IMR-90 (cell line): ENCODE measurements around the gene PHACTR3. TPM values are rescaled to one million over a fixed set of nuclear protein-coding genes. Genes with fewer than 3 reads are reported as not detected.

ENCODE experiments used
- ATAC-seq: fragments of 200-7000 bp; cut with Tn5 transposase; 2 replicates; pipeline ENCODE4 v1.9.1; 2020; ENCODE audit warnings: low read depth, mild to moderate bottlenecking, moderate library complexity
- BruUV-seq: library from RNA; stranded (reverse); fragments of 400-500 nt; replicated peaks from 2 replicates; lab custom pipeline; 2021; lab: Mats Ljungman, UMichigan
- CTCF ChIA-PET: fragments of 300-600 bp; formaldehyde crosslinking; extraction: SDS; loops from one replicate; lab custom pipeline; 2021; ENCODE audit warnings: antibody characterized with exemption; lab: Yijun Ruan, JAX
- POLR2A ChIA-PET: fragments of 300-600 bp; sonication (Branson Sonifier 250); formaldehyde crosslinking; loops from one replicate; lab custom pipeline; 2022; ENCODE audit warnings: antibody characterized with exemption; ENCODE audit not compliant: unreplicated experiment; lab: Charles Lee
- DNase-seq: peaks from one replicate; pipeline ENCODE4 v3.0.0; 2013
- H2AFZ ChIP-seq: replicated peaks from 2 replicates; pipeline ENCODE3; 2013; ENCODE audit warnings: low read length, mild to moderate bottlenecking; ENCODE audit not compliant: poor library complexity
- H2AK5ac ChIP-seq: 2 replicates; pipeline ENCODE4 v1.6.1; 2013; ENCODE audit warnings: low read depth, low read length, inconsistent platforms
- H2AK9ac ChIP-seq: replicated peaks from 2 replicates; pipeline ENCODE3; 2013; ENCODE audit warnings: mild to moderate bottlenecking, low read depth, low read length, moderate library complexity; ENCODE audit not compliant: poor library complexity
- H2BK120ac ChIP-seq: 2 replicates; pipeline ENCODE4 v1.6.1; 2013; ENCODE audit warnings: low read depth, low read length, inconsistent platforms
- H2BK15ac ChIP-seq: 3 replicates; pipeline ENCODE4 v1.6.1; 2013; ENCODE audit warnings: low read depth, low read length, inconsistent platforms
- H2BK20ac ChIP-seq: 2 replicates; pipeline ENCODE4 v1.6.1; 2013; ENCODE audit warnings: low read depth, mild to moderate bottlenecking, inconsistent platforms, low read length, moderate library complexity
- H2BK5ac ChIP-seq: 2 replicates; pipeline ENCODE4 v1.6.1; 2013; ENCODE audit warnings: mild to moderate bottlenecking, low read depth, low read length, inconsistent platforms; ENCODE audit not compliant: poor library complexity, severe bottlenecking
- H3K14ac ChIP-seq: replicated peaks from 2 replicates; pipeline ENCODE4 v1.6.1; 2013; ENCODE audit warnings: low read depth, low read length, inconsistent platforms
- H3K18ac ChIP-seq: 2 replicates; pipeline ENCODE4 v1.6.1; 2013; ENCODE audit warnings: low read depth, low read length, control low read depth
- H3K23ac ChIP-seq: 2 replicates; pipeline ENCODE4 v1.6.1; 2013; ENCODE audit warnings: low read depth, low read length, inconsistent platforms
- H3K27ac ChIP-seq: 2 replicates; pipeline ENCODE4 v1.5.1; 2013; ENCODE audit warnings: mild to moderate bottlenecking, control low read depth, low read length; ENCODE audit not compliant: insufficient read depth
- H3K27me3 ChIP-seq: 2 replicates; pipeline ENCODE4 v1.6.1; 2013; ENCODE audit warnings: low read length; ENCODE audit not compliant: control insufficient read depth, insufficient read depth
- H3K36me3 ChIP-seq: 2 replicates; pipeline ENCODE4 v1.6.1; 2013; ENCODE audit warnings: low read length, mixed read lengths; ENCODE audit not compliant: control insufficient read depth, insufficient read depth
- H3K4ac ChIP-seq: 2 replicates; pipeline ENCODE4 v1.6.1; 2013; ENCODE audit warnings: low read depth, low read length, inconsistent platforms
- H3K4me1 ChIP-seq: 2 replicates; pipeline ENCODE4 v1.6.1; 2013; ENCODE audit warnings: low read length, mixed read lengths; ENCODE audit not compliant: control insufficient read depth, insufficient read depth
- H3K4me2 ChIP-seq: 2 replicates; pipeline ENCODE4 v1.6.1; 2013; ENCODE audit warnings: low read depth, mild to moderate bottlenecking, control low read depth, low read length, moderate library complexity
- H3K4me3 ChIP-seq: 2 replicates; pipeline ENCODE4 v1.5.1; 2013; ENCODE audit warnings: low read depth, mild to moderate bottlenecking, control low read depth, low read length, moderate library complexity; ENCODE audit not compliant: insufficient read depth
- H3K56ac ChIP-seq: 2 replicates; pipeline ENCODE4 v1.6.1; 2013; ENCODE audit warnings: low read length, inconsistent platforms; ENCODE audit not compliant: insufficient read depth; ENCODE audit errors: extremely low read depth
- H3K79me1 ChIP-seq, 2 experiments: 2 replicates each; pipeline ENCODE4 v1.6.1; 2013; ENCODE audit warnings: low read length in 2 of 2, inconsistent platforms in 1 of 2, low read depth in 1 of 2
- H3K9ac ChIP-seq: 2 replicates; pipeline ENCODE4 v1.6.1; 2013; ENCODE audit warnings: low read depth, low read length, control low read depth
- H3K9me1 ChIP-seq: 2 replicates; pipeline ENCODE4 v1.6.1; 2013; ENCODE audit warnings: low read length, inconsistent platforms; ENCODE audit not compliant: insufficient read depth
- H3K9me3 ChIP-seq: 2 replicates; pipeline ENCODE4 v1.6.1; 2013; ENCODE audit warnings: low read length; ENCODE audit not compliant: control insufficient read depth, insufficient read depth
- H4K20me1 ChIP-seq: 2 replicates; pipeline ENCODE4 v1.6.1; 2013; ENCODE audit warnings: low read length, inconsistent platforms; ENCODE audit not compliant: insufficient read depth
- H4K5ac ChIP-seq: 2 replicates; pipeline ENCODE4 v1.6.1; 2013; ENCODE audit warnings: mild to moderate bottlenecking, low read depth, low read length, control low read depth
- H4K8ac ChIP-seq, 2 experiments: 2 replicates each; pipeline ENCODE4 v1.6.1; 2013; ENCODE audit warnings: low read depth in 2 of 2, low read length in 2 of 2, control low read depth in 1 of 2, inconsistent platforms in 1 of 2
- H4K91ac ChIP-seq: 2 replicates; pipeline ENCODE4 v1.6.1; 2013; ENCODE audit warnings: low read depth, low read length, inconsistent platforms; ENCODE audit not compliant: insufficient read depth
- CHD1 ChIP-seq: IDR thresholded peaks from 2 replicates; pipeline ENCODE4 v1.6.1; 2012; ENCODE audit warnings: low read depth, low read length, improper control_type of control experiment
- CTCF ChIP-seq: conservative IDR thresholded peaks from 2 replicates; pipeline ENCODE4 v1.5.1; 2012; ENCODE audit warnings: mild to moderate bottlenecking, low read depth, low read length, improper control_type of control experiment
- USF2 ChIP-seq: fragments of 150-350 bp; IDR thresholded peaks from 2 replicates; pipeline ENCODE4 v1.6.1; 2017; ENCODE audit warnings: mild to moderate bottlenecking, antibody characterized with exemption, low read length, low read depth
- WGBS, 2 experiments: methylation state at CpG; one replicate each; pipeline versions ENCODE4 v1.1.5 to v1.1.7; 2013; ENCODE audit warnings: missing lambda C conversion rate in 2 of 2; ENCODE audit not compliant: insufficient read length in 1 of 2; ENCODE audit errors: extremely low coverage in 2 of 2; 5-methylcytosine and 5-hydroxymethylcytosine counted together
- dilution Hi-C: fragments of 300-500 bp; cut with HindIII; formaldehyde crosslinking; loops from one replicate; pipeline ENCODE4 v1.14.3; 2018; ENCODE audit warnings: low sequenced_read_pairs; ENCODE audit not compliant: unreplicated experiment
- in situ Hi-C: fragments of 300-500 bp; cut with MboI; formaldehyde crosslinking; loops from 3 replicates; pipeline ENCODE4 v1.14.3; 2019; ENCODE audit warnings: low sequenced_read_pairs, inconsistent platforms, mixed read lengths
- intact Hi-C: fragments of 100-400 bp; cut with micrococcal nuclease; formaldehyde crosslinking; loops from 2 replicates; pipeline ENCODE4 v1.10.0; 2022
- polyA plus RNA-seq, 3 experiments: library from polyadenylated mRNA; depleted of rRNA; stranded (reverse); fragments of >200 nt; gene quantifications; 2 replicates each; pipeline ENCODE4 v1.2.3, GENCODE V29; 2012; ENCODE audit warnings: low replicate concordance in 1 of 3
- total RNA-seq: library from RNA; depleted of rRNA; stranded (reverse); fragments of >200 nt; gene quantifications from 2 replicates; pipeline ENCODE4 v1.2.3, GENCODE V29; 2012

The PHACTR3 gene
- total and polyA plus RNA-seq, 2 of the 4 experiments (the other 2 are of a cell fraction) = not detected

- no peak overlapping the region for H2AFZ ChIP-seq
- no peaks in the 10 kb centered on the region for H3K27me3 ChIP-seq
- no peak overlapping the region for H2BK5ac ChIP-seq
- ATAC-seq = no peak
- peaks cover 9% of the 10 kb centered on the region; the same call in 1 of the 2 replicates for H3K9me3 ChIP-seq
- WGBS, 2 experiments = no CpG with 5 or more reads among the region's 10 CpGs
- intact Hi-C loops = no loop called here
- no peak overlapping the region for H3K9ac ChIP-seq
- dilution Hi-C loops = no loop called here
- no peak overlapping the region for H3K14ac ChIP-seq
- H3K27ac ChIP-seq = no peak overlapping the region
- no peak overlapping the region for H2BK20ac ChIP-seq
- CTCF ChIA-PET = interaction anchor here (0.6 kb wide), 1 partner anchor 13 kb away, joined by 4 read pairs; no protein-coding TSS in a partner anchor
- no peaks in the 10 kb centered on the region for H3K4me1 ChIP-seq
- no peak overlapping the region for H4K8ac ChIP-seq
- BruUV-seq = no TSS peak
- H2BK120ac ChIP-seq = no peak overlapping the region
- H4K5ac ChIP-seq = no peak overlapping the region
- no peak for DNase-seq
- H3K79me1 ChIP-seq = no peaks in the 10 kb centered on the region
- in situ Hi-C loops = no loop called here
- no peak overlapping the region for H2BK15ac ChIP-seq
- H4K20me1 ChIP-seq = no peaks in the 10 kb centered on the region
- no peak overlapping the region for H3K18ac ChIP-seq
- H4K91ac ChIP-seq = no peak overlapping the region
- H3K56ac ChIP-seq = no peak overlapping the region
- H3K9me1 ChIP-seq = no peaks in the 10 kb centered on the region
- H3K4me3 ChIP-seq = no peak overlapping the region
- H3K36me3 ChIP-seq = no peaks in the 10 kb centered on the region
- no peak for TF ChIP-seq CTCF
- TF ChIP-seq CHD1 = no peak
- TF ChIP-seq USF2 = no peak
- H2AK5ac ChIP-seq = no peak overlapping the region
- no peak overlapping the region for H3K4me2 ChIP-seq
- POLR2A ChIA-PET = no interaction called here
- H3K23ac ChIP-seq = no peak overlapping the region
- no peak overlapping the region for H2AK9ac ChIP-seq
- no peak overlapping the region for H3K4ac ChIP-seq
These were observed 202.2 kb downstream of the PHACTR3 start for GRCh38 chr20:59806578-59806975.
